ENCODE data around the gene PRICKLE4. TPM values are rescaled to one million over a fixed set of nuclear protein-coding genes. Genes with fewer than 3 reads are reported as not detected.

The PRICKLE4 gene
- total RNA-seq = 1 to 10 TPM in 2 of 4 donors, under 1 TPM in 1, not detected in 1; 0.34 to 4.6 (median 3.6) TPM

- WGBS = 0% methylated on average over 25 of the region's 36 CpGs
- DNase-seq (ENCODE audit: low spot score in 2 of 2) = no peak
- H3K36me3 ChIP-seq = peaks cover 7% of the 10 kb centered on the region
- H3K4me1 ChIP-seq = peaks cover 52% of the 10 kb centered on the region
- H3K27me3 ChIP-seq = no peaks in the 10 kb centered on the region
- H3K27ac ChIP-seq = peak within 1 kb of the TSS; percentile 74
- TF ChIP-seq EP300 (IDR thresholded peaks at IDR 0.05) (no peak), POLR2A (IDR thresholded peaks at IDR 0.05) (no peak), CTCF (IDR thresholded peaks at IDR 0.05) (no peak), POLR2AphosphoS5 (IDR thresholded peaks at IDR 0.05) (no peak)
- H3K4me3 ChIP-seq = peak within 1 kb of the TSS; percentile 89
- no peaks in the 10 kb centered on the region for H3K9me3 ChIP-seq
Observed at GRCh38 chr6:41780551-41781365, at the start of gene PRICKLE4. Gene PRICKLE4 (plus strand): TSS chr6:41780782. CDS start chr6:41783474, 2,692 bp downstream.

GRCh38 chr6:41731561-41732086 lies 49.0 kb upstream of the PRICKLE4 start:
- no peak for DNase-seq (ENCODE audit: low spot score in 2 of 2)
- Histone ChIP-seq H3K27me3 (no peaks in the 10 kb centered on the region), H3K4me3 (no peak overlapping the region), H3K4me1 (peaks cover 74% of the 10 kb centered on the region), H3K36me3 (no peaks in the 10 kb centered on the region), H3K9me3 (no peaks in the 10 kb centered on the region), H3K27ac (no peak overlapping the region)
- WGBS = 92% methylated on average over 7 of the region's 7 CpGs
- TF ChIP-seq EP300 (IDR thresholded peaks at IDR 0.05) (no peak), POLR2AphosphoS5 (IDR thresholded peaks at IDR 0.05) (no peak), CTCF (IDR thresholded peaks at IDR 0.05) (no peak), POLR2A (IDR thresholded peaks at IDR 0.05) (no peak)

- Histone ChIP-seq H3K4me1 (peaks cover 73% of the 10 kb centered on the region), H3K27ac (no peak overlapping the region), H3K27me3 (no peaks in the 10 kb centered on the region), H3K9me3 (no peaks in the 10 kb centered on the region), H3K4me3 (no peak overlapping the region), H3K36me3 (no peaks in the 10 kb centered on the region)
- TF ChIP-seq EP300 (IDR thresholded peaks at IDR 0.05) (no peak), POLR2A (IDR thresholded peaks at IDR 0.05) (no peak), CTCF (IDR thresholded peaks at IDR 0.05) (no peak)
- no peak for DNase-seq (ENCODE audit: low spot score in 2 of 2)
Observed at GRCh38 chr6:41732149-41732548, 48.4 kb upstream of the PRICKLE4 start.

GRCh38 chr6:41732591-41733359 lies 47.8 kb upstream of the PRICKLE4 start:
- no peak for DNase-seq (ENCODE audit: low spot score in 2 of 2)
- peak overlapping the region; percentile 97 for H3K27ac ChIP-seq
- peaks cover 67% of the 10 kb centered on the region for H3K4me1 ChIP-seq
- no peaks in the 10 kb centered on the region for H3K9me3 ChIP-seq
- H3K36me3 ChIP-seq = no peaks in the 10 kb centered on the region
- 64% methylated on average over 6 of the region's 8 CpGs for WGBS
- H3K27me3 ChIP-seq = no peaks in the 10 kb centered on the region
- peak overlapping the region; percentile 97 for H3K4me3 ChIP-seq
- TF ChIP-seq EP300 (IDR thresholded peaks at IDR 0.05) (no peak), CTCF (IDR thresholded peaks at IDR 0.05) (no peak), POLR2A (IDR thresholded peaks at IDR 0.05) (no peak), POLR2AphosphoS5 (IDR thresholded peaks at IDR 0.05) (no peak)

- Histone ChIP-seq H3K4me1 (peaks cover 61% of the 10 kb centered on the region), H3K27ac (peak overlapping the region; percentile 97), H3K36me3 (no peaks in the 10 kb centered on the region), H3K27me3 (no peaks in the 10 kb centered on the region), H3K9me3 (no peaks in the 10 kb centered on the region), H3K4me3 (peak overlapping the region; percentile 97)
- TF ChIP-seq CTCF (IDR thresholded peaks at IDR 0.05) = no peak
- TF ChIP-seq EP300 (IDR thresholded peaks at IDR 0.05) = no peak
- no peak for TF ChIP-seq POLR2AphosphoS5 (IDR thresholded peaks at IDR 0.05)
- no peak for TF ChIP-seq POLR2A (IDR thresholded peaks at IDR 0.05)
- DNase-seq (ENCODE audit: low spot score in 2 of 2) = peak in 1 of 2 donors; percentile 63
- 17% methylated on average over 1 of the region's 11 CpGs for WGBS
Observed at GRCh38 chr6:41733360-41733706, 47.2 kb upstream of the PRICKLE4 start.
